ENCODE measurements around the gene SH3TC1. TPM values are rescaled to one million over a fixed set of nuclear protein-coding genes. Genes with fewer than 3 reads are reported as not detected.

The SH3TC1 gene
- total RNA-seq, 1 donor from 2014 or later, result 32.1 TPM

DNA sequence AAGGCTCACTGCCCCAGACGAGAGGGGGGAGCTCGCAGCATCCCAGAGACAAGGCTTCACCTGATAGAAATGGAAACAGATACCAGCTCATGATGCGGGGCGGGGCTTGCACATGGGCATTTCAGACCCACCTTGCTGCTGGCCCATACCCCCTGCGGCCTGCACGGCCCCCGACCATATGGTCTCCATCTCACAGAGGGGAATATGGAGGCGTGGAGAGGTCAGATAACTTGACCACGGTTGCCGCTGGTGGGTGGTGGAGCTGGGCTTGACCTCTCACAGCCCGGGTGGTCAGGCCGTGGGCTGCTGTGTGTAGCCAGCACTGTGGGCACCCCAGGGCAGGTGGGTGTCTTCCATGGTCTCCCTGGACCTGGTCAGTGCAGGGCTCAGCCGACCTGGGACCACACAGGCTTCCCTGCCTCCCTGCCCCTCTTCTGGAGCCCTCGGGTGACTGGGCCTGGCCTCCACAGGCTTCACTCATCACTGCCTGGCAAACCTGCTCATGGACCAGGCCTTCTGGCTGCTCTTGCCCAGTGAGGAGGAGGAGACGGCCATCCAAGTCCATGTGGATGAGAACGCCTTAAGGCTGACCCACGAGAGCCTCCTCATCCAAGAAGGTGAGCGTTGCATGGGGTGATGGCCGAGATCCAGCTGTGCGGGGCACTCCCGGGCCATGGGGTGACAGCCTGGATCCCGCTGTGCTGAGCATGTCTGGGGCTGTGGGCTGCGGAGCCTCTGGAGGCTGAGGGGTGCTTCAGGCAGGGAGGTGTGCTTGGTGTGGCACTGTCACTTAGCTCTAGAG lies 16.8 kb downstream of the SH3TC1 start:
- FAIRE-seq (no peak), DNase-seq (ENCODE audit: low read depth) (no peak)
- H3K36me3 ChIP-seq (ENCODE audit: control insufficient read depth, insufficient read depth, low read length), result peaks cover 58% of the 10 kb centered on the region
- no peaks in the 10 kb centered on the region for H3K27me3 ChIP-seq (ENCODE audit: control insufficient read depth, insufficient read depth, low read length)
- TF ChIP-seq CTCF (IDR thresholded peaks at IDR 0.05; ENCODE audit: insufficient read depth, low read length, severe bottlenecking), result no peak
- H3K4me3 ChIP-seq (ENCODE audit: low read depth, low read length), result no peak overlapping the region

DNA sequence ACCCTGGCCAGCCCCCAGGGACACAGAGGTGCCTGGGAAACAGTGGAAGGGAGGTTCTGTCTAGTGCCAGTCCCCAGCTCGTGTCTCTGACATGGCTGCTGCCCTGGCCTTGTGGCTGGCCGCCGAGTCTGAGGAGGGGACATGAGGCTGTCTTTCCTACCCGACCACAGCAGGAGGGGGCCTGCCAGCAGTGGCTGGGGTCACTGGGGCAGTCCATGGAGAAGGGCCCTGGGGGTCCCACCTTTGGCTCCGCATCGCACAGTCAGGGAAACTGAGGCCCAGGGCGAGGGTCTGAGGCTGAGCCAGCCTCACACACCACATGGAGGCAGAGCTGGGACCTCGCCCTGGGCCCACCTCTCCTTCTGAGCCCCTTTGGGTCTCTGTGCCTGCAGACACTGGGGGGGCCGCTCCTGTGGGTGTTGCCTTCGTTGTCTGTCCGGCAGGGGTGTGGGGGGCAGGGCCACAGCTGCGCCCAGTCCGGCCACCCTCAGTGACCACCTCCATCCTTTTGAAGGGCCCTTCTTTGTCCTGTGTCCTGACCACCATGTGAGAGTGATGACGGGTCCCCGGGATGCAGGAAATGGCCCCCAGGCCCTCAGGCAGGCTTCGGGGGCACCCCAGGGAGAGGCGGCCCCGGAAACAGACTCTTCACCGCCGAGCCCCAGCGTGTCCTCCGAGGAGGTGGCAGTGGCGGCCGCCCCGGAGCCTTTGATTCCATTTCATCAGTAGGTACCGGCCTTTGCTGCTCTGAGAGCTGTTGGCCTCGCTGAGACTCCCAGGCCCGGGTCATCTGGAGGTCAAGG lies 17.6 kb downstream of the SH3TC1 start:
- no peak overlapping the region for H3K4me3 ChIP-seq (ENCODE audit: low read depth, low read length)
- peaks cover 61% of the 10 kb centered on the region for H3K36me3 ChIP-seq (ENCODE audit: control insufficient read depth, insufficient read depth, low read length)
- FAIRE-seq (no peak), DNase-seq (ENCODE audit: low read depth) (no peak)
- H3K27me3 ChIP-seq (ENCODE audit: control insufficient read depth, insufficient read depth, low read length), result no peaks in the 10 kb centered on the region
- no peak for TF ChIP-seq CTCF (IDR thresholded peaks at IDR 0.05; ENCODE audit: insufficient read depth, low read length, severe bottlenecking)

- Histone ChIP-seq H3K27me3 (ENCODE audit: control insufficient read depth, insufficient read depth, low read length) (no peaks in the 10 kb centered on the region), H3K4me3 (ENCODE audit: low read depth, low read length) (no peak overlapping the region), H3K36me3 (ENCODE audit: control insufficient read depth, insufficient read depth, low read length) (peaks cover 60% of the 10 kb centered on the region)
- DNase-seq (ENCODE audit: low read depth), result no peak
- no peak for FAIRE-seq
- TF ChIP-seq CTCF (IDR thresholded peaks at IDR 0.05; ENCODE audit: insufficient read depth, low read length, severe bottlenecking), result no peak
These were observed 18.1 kb downstream of the SH3TC1 start for GRCh38 chr4:8217246-8217511.

DNA sequence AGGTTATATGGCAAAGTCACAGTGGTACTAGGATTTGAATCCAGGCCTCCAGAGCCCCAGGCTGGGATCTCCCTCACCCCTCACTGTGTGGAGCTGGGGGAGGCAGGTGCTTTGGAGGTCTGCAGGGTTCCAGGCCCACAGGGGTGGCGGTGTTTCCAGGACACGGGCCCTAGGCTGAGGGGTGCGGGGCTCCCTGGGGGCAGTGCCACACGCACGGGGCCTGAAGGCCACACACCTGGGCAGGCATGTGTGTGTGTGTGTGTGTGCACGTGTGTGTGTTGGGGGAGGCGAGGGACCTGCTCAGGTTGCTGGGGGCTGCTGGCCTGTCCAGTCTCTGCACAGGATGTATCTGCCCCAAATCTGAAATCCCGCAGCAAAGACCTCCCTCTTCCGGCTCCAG lies 18.8 kb downstream of the SH3TC1 start:
- H3K36me3 ChIP-seq (ENCODE audit: control insufficient read depth, insufficient read depth, low read length), result peaks cover 57% of the 10 kb centered on the region
- H3K4me3 ChIP-seq (ENCODE audit: low read depth, low read length), result no peak overlapping the region
- FAIRE-seq (no peak), DNase-seq (ENCODE audit: low read depth) (no peak)
- TF ChIP-seq CTCF (IDR thresholded peaks at IDR 0.05; ENCODE audit: insufficient read depth, low read length, severe bottlenecking), result no peak
- no peaks in the 10 kb centered on the region for H3K27me3 ChIP-seq (ENCODE audit: control insufficient read depth, insufficient read depth, low read length)

DNA sequence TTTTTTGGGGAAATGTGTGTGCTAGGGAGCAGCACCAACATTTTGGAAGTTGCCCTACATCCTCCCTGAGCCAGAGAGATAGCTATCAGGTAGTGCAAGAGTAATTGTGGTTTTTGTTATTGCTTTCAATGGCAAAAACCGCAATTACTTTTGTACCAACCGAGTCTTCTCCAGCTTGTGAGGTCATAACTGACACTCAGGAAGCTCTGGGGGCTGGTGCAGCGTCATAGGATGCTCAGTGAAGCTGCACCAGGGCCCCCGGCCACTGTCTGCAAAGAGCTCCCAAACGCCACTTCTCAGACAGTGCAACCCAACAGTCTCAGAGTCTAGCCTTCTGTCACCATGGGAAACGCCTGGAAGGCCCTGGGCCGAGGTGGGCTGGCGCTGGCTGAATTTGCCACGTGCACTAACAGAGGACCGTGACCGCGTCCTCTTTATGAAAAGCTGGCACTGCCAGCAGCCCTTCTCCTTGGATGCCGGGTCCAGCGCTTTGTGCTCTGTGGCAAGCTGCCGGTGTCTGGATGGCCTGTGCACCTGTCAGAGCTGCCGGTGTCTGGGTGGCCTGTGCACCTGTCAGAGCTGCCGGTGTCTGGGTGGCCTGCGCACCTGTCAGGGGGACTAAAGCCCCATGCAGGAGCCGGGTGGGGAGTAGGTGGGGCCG lies 19.4 kb downstream of the SH3TC1 start:
- DNase-seq (ENCODE audit: low read depth), result no peak
- Histone ChIP-seq H3K36me3 (ENCODE audit: control insufficient read depth, insufficient read depth, low read length) (peaks cover 58% of the 10 kb centered on the region), H3K27me3 (ENCODE audit: control insufficient read depth, insufficient read depth, low read length) (no peaks in the 10 kb centered on the region), H3K4me3 (ENCODE audit: low read depth, low read length) (no peak overlapping the region)
- FAIRE-seq, result no peak
- no peak for TF ChIP-seq CTCF (IDR thresholded peaks at IDR 0.05; ENCODE audit: insufficient read depth, low read length, severe bottlenecking)

Data from bronchial epithelial cell (primary cell).